NCI-H187 treated with DMSO at 0.1 percent for 48 hours (cell line): ENCODE results near the gene ANKRD33.

ENCODE experiments used
- DNase-seq: peaks from one replicate; lab custom pipeline; 2025; lab: John Stamatoyannopoulos, UW

Gene ANKRD33

GRCh38 chr12:51887476-51888315, at the start of gene ANKRD33:
ANKRD33 (plus strand) TSS chr12:51888103; CDS start chr12:51888187, 84 bp downstream.
- no peak for DNase-seq

GRCh38 chr12:51838762-51839161, 49.1 kb upstream of the ANKRD33 start:
- no peak for DNase-seq

- DNase-seq = no peak
Observed at GRCh38 chr12:51839310-51839947, 48.5 kb upstream of the ANKRD33 start.

GRCh38 chr12:51840966-51841365, 46.9 kb upstream of the ANKRD33 start:
- no peak for DNase-seq

- no peak for DNase-seq
Observed at GRCh38 chr12:51841727-51842126, 46.2 kb upstream of the ANKRD33 start.

GRCh38 chr12:51844854-51845253, 43.0 kb upstream of the ANKRD33 start:
- DNase-seq = no peak

DNA sequence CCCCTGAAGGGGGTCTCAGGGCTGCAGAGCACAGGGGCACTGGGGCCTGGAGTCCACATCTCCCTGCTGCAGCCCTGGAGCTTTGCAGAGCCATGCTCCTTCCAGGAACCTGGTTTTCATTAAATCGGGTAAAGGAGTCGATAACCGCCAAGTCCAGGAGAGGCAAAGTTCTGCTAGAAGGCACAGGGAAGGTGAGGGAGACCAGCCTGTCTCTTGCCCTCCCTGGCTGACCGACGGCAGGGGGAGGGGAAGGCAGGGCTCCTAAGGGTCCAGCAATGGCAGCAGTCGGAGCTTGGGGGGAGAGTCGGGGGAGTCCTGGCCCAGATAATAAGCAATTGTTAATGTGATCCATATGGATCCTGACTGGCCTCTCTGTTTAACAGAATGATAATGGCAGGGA, 42.4 kb upstream of the ANKRD33 start:
- no peak for DNase-seq

GRCh38 chr12:51846271-51846691, 41.6 kb upstream of the ANKRD33 start:
- DNase-seq = no peak

DNA sequence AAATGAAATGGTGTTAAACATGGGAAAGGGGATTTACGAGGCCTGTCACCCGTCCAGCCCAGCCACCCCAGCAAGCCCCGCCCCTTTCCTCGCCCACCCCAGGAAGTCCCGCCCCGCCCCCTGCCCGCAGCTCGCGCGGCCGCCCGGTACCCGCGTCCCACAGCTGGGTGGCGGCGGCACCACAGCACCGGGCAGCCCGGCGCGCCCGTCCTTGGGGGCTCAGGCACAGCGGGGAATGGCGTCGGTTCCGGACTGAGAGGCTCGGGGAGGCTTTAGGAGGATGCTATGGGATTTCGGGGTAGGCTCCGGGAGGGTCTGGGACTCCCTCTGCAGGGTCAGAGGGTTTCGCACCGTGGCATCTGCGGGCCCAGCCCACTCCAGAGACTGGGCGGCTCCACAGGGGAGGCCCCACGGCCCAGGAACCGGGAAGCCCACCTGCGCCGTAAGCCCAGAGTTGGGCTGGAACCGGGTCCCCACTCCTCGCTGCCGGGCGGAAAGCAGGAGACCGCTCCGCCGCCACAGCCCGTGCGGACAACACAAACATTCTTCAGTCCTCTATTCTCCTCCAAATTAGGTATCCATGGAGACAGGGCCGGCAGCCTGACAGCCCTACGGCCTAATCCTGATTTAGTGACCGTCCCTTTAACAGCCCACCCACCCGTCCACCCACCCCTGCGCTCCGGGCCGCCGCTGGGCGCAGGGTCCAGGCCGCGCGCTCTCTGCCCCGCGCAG, 40.8 kb upstream of the ANKRD33 start:
- no peak for DNase-seq

DNA sequence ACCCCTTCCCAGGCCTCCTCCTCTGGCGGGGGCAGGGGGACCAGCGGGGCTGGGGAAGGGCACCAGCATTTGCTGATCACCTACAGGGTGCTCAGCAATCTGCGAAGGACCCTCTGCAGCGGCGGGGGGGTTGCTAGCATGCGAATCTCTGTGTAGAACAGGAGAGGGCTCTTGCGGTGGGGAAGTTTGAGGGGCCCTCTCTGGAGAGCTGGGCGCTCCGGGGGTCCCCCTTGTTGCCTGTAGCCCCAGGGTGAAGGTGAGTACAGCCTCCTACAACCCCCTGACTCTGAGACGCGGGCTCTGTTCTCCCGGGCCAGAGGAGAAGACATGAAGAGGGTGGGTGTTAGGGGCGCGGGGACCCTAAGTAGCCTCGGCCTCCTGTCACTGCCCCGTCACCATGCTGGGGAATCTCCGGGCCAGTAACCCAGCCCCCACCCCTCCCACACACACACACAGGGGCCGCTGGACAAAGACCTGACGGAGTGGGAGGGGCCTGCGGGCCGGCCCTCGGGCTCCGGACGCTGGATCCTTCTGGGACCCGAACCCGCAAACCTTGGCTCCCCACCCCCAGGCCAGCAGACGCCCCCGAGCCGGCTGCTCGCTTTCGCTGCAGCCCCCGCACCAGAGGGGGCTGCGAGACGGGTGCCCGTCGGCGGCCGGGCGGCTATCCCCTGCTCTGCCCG, 40.1 kb upstream of the ANKRD33 start:
- DNase-seq = no peak

DNA sequence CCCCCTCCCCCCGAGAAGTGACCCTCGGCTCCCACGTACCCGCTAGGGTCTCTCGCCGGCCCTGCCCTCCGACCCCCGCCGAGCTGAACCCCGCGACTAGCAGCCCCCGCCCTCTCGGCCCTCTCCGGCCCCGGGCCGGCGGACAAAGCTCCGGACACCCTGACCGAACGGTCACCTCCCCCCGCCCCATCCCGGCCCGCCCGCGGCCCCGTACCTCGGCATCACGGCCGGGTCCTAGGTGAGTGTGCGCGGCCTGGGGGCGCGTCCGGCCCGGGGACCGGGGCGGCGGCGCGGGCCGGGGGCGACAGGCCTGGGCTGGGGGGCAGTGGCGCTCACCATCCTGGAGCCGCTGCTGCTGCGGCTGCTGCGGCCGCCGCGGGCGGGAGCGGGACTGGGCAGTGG, 39.6 kb upstream of the ANKRD33 start, which contains the start of gene FIGNL2:
TSS of gene FIGNL2 (minus strand) at position 393 of the 402 bp plus-strand sequence. CDS start 26,305 bp downstream, outside the sequence.
- DNase-seq = no peak

GRCh38 chr12:51848841-51849735, 38.8 kb upstream of the ANKRD33 start:
- DNase-seq = no peak

- no peak for DNase-seq
Observed at GRCh38 chr12:51850081-51850964, 37.6 kb upstream of the ANKRD33 start.

GRCh38 chr12:51850965-51851299, 37.0 kb upstream of the ANKRD33 start:
- no peak for DNase-seq

DNA sequence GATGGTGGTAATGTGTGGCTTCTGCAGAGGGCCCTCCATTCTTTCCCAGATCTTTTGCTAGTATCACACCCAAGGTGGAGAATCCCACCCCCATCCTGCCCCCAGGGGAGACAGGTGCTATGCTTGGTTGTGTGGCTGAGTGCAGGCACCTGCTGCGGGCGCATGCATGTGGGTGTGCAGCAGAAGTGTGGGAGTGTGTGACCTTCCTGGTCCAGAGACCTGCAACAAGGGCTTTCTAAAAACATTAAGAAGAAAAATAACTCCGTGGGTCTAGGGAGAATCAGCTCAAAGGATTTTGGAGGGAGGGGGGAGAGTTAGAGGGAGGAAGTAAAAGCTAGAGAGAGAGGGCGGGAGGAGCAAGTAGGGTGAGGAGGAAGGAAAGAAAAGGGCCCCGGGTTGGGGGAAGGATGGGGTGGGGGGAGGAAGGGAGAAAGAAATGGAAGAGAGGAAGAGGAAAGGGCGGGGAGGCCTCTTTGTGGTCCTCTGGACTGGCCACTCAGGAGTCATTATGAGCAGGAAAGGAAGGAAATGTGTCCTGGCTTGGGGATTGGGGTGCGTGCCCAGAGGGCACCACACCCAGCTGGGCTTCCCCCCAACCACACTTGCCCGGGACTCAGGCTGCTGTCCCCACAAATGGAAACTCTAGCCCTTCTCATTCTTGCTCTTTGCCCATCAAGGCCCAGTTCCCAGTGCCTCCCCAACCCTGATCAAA, 36.3 kb upstream of the ANKRD33 start:
- no peak for DNase-seq

GRCh38 chr12:51852404-51853137, 35.3 kb upstream of the ANKRD33 start:
- no peak for DNase-seq

DNA sequence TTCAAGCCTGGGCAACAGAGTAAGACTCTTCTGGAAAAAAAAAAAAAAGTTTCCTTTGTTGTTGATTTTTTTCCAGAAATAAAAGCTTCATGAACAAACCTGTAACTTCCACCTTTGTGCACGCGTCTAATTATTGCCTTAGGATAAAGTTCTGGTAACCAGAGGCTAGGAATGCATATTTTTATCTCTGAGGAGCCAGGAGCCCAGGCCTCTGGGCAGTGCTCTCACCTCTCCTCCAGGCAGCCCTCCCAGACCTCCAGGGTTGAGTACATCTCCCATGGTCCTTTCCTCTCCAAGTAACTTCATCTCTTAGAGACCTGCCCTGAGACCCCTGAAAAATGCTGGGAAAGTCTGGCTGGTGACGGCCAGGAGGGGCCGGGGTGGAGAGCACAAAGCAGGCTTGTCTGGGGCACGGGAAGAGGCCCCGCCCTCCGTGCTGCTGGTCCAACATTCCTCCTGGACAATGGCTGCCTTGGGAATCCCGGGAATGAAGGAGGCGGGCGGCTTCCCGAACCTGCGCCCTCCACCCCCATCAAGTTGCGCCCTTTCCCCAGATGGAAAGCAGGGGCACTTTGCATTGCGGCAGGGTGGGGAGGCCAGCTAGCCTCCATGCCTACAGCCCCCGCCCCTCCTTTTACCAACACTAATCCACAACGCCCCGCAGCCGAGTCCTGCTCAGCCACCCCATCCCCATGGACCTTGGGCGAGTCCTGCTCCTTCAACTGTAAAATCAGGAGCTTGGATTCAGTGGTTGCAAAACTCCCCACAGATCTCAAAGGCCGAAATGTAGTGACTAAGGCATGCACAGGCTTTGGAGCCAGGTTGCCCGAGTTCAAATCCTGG, 32.1 kb upstream of the ANKRD33 start:
- DNase-seq = no peak

GRCh38 chr12:51860986-51861385, 26.9 kb upstream of the ANKRD33 start:
- no peak for DNase-seq
